Measurements from ENCODE around the gene ANOS1. TPM values are rescaled to one million over a fixed set of nuclear protein-coding genes. Genes with fewer than 3 reads are reported as not detected.
"Not testable (repeated sequence)": the region's sequence is repeated elsewhere in the genome, so short reads cannot be mapped to it uniquely, and the experiment has no call there.

Gene ANOS1
- total and polyA plus RNA-seq, 2 of the 13 experiments (the other 11 are each of a cell fraction or from before 2014, with no cell fraction given), result not detected

- FAIRE-seq (no peak), DNase-seq (ENCODE audit: low spot score) (no peak), ATAC-seq (no peak)
- Histone ChIP-seq H4K20me1 (ENCODE audit: insufficient read depth, low read length) (no peaks in the 10 kb centered on the region), H3K4me1 (ENCODE audit: insufficient read depth, low read length) (no peaks in the 10 kb centered on the region), H3K27me3 (ENCODE audit: control insufficient read depth in 1 of 2, insufficient read depth in 2 of 2, low read length in 2 of 2) (no peaks in the 10 kb centered on the region), H2AFZ (ENCODE audit: low read length) (no peak overlapping the region), H3K4me3 (replicated peaks in 1 of 3; ENCODE audit: insufficient read depth in 1 of 3, low read depth in 2 of 3, low read length in 3 of 3) (no peak overlapping the region), H3K36me3 (replicated peaks in 1 of 2; ENCODE audit: control insufficient read depth in 1 of 2, insufficient read depth in 2 of 2, low read length in 2 of 2) (no peaks in the 10 kb centered on the region), H3K27ac (ENCODE audit: extremely low read length, insufficient read depth, low read length) (no peak overlapping the region), H3K4me2 (ENCODE audit: low read depth, low read length) (no peak overlapping the region), H3K79me2 (ENCODE audit: insufficient read depth, low read length) (no peaks in the 10 kb centered on the region), H3K9me3 (ENCODE audit: low read length) (no peaks in the 10 kb centered on the region), H3K9ac (ENCODE audit: insufficient read depth, low read depth, low read length) (no peak overlapping the region)
- intact Hi-C loops (cut with micrococcal nuclease; ENCODE audit: unreplicated experiment), result no loop called here
- ChIA-PET CTCF (ENCODE audit: low intra/inter-chr PET ratio, low total read pairs) (no interaction called here), POLR2A (no interaction called here)
- no peak for TF ChIP-seq ZNF496 (CRISPR knock-in tag; IDR thresholded peaks at IDR 0.05; ENCODE audit: insufficient replicate concordance)
- no peak for TF ChIP-seq CREM (IDR thresholded peaks at IDR 0.05)
- no peak for TF ChIP-seq CREM (CRISPR knock-in tag; IDR thresholded peaks at IDR 0.05)
- no peak for TF ChIP-seq GLI4 (CRISPR knock-in tag; IDR thresholded peaks at IDR 0.05; ENCODE audit: borderline replicate concordance)
- no peak for TF ChIP-seq PRDM10 (CRISPR knock-in tag; IDR thresholded peaks at IDR 0.05; ENCODE audit: low read depth)
- no peak for TF ChIP-seq ZSCAN20 (CRISPR knock-in tag; IDR thresholded peaks at IDR 0.05; ENCODE audit: borderline replicate concordance)
- no peak for TF ChIP-seq ZFP90 (CRISPR knock-in tag; IDR thresholded peaks at IDR 0.05; ENCODE audit: borderline replicate concordance)
- TF ChIP-seq FIP1L1 (IDR thresholded peaks at IDR 0.05; ENCODE audit: borderline replicate concordance, insufficient read depth, low read depth, low read length), result no peak
- no peak for TF ChIP-seq RFX3 (CRISPR knock-in tag; IDR thresholded peaks at IDR 0.05)
- no peak for TF ChIP-seq ZNF747 (CRISPR knock-in tag; IDR thresholded peaks at IDR 0.05; ENCODE audit: borderline replicate concordance)
- no peak for TF ChIP-seq KLF15 (CRISPR knock-in tag; IDR thresholded peaks at IDR 0.05; ENCODE audit: borderline replicate concordance)
- TF ChIP-seq ZNF562 (CRISPR knock-in tag; IDR thresholded peaks at IDR 0.05; ENCODE audit: borderline replicate concordance), result no peak
- no peak for TF ChIP-seq HNRNPK (IDR thresholded peaks at IDR 0.05; ENCODE audit: low read depth, low read length, poor library complexity, severe bottlenecking)
- BruUV-seq (replicated peaks), result no TSS peak
- in situ Hi-C loops (cut with HindIII; ENCODE audit: extremely low pct_ligation_motif_present, low pct_unique_long_range_greater_than_20kb), result no loop called here
- WGBS (ENCODE audit: low lambda C conversion rate), result 3% methylated on average over 6 of the region's 6 CpGs
Measured at GRCh38 chrX:8504451-8504850, 227.5 kb downstream of the ANOS1 start.

- H3K4me3 ChIP-seq (replicated peaks in 1 of 3; ENCODE audit: insufficient read depth in 1 of 3, low read depth in 2 of 3, low read length in 3 of 3); FAIRE-seq; ATAC-seq: not testable (repeated sequence)
Measured at GRCh38 chrX:8502101-8502500, 229.8 kb downstream of the ANOS1 start.

More at GRCh38 chrX:8502101-8502500, 229.8 kb downstream of the ANOS1 start:
- H3K27ac ChIP-seq (ENCODE audit: extremely low read length, insufficient read depth, low read length); H3K79me2 ChIP-seq (ENCODE audit: insufficient read depth, low read length); CTCF ChIA-PET (ENCODE audit: low intra/inter-chr PET ratio, low total read pairs); H3K27me3 ChIP-seq (ENCODE audit: control insufficient read depth in 1 of 2, insufficient read depth in 2 of 2, low read length in 2 of 2); BruUV-seq (replicated peaks); H4K20me1 ChIP-seq (ENCODE audit: insufficient read depth, low read length); H3K4me1 ChIP-seq (ENCODE audit: insufficient read depth, low read length); H2AFZ ChIP-seq (ENCODE audit: low read length); POLR2A ChIA-PET; H3K4me2 ChIP-seq (ENCODE audit: low read depth, low read length); H3K9me3 ChIP-seq (ENCODE audit: low read length); intact Hi-C loops (cut with micrococcal nuclease; ENCODE audit: unreplicated experiment); in situ Hi-C loops (cut with HindIII; ENCODE audit: extremely low pct_ligation_motif_present, low pct_unique_long_range_greater_than_20kb); H3K9ac ChIP-seq (ENCODE audit: insufficient read depth, low read depth, low read length); H3K36me3 ChIP-seq (replicated peaks in 1 of 2; ENCODE audit: control insufficient read depth in 1 of 2, insufficient read depth in 2 of 2, low read length in 2 of 2); DNase-seq (ENCODE audit: low spot score): not testable (repeated sequence)
- WGBS (ENCODE audit: low lambda C conversion rate), result 74% methylated on average over 12 of the region's 21 CpGs

Data from HepG2 (cell line).